ENCODE results near the gene SMAD3.
A peak's percentile ranks its signal among the peaks of the same experiment; 100 is the strongest.

SMAD3 gene

GRCh38 chr15:67036775-67037555 lies 28.4 kb upstream of the SMAD3 start:
- DNase-seq: no peak

DNA sequence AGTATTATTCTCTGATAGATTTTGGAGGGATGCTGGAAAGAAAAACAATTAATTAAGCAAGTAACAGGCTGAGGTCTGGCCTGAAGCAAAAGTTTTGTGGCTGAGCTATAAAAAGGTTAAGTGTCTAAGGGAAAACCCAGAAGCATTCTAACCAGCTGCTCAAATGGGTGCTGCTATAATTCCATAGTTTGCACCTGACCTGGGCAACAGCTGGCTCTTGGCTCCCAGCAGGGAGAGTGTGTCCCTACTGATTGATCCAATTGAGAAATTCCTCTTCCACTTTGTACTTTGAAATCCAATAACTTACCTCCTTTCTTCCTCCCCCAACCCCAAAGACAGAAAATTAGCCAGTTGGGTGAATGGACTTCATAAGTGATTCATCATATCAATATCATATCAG lies 27.7 kb upstream of the SMAD3 start:
- no peak for DNase-seq

GRCh38 chr15:67038736-67039135 lies 26.7 kb upstream of the SMAD3 start:
- no peak for DNase-seq

- DNase-seq: no peak
Observed at GRCh38 chr15:67039384-67040075, 25.9 kb upstream of the SMAD3 start.

DNA sequence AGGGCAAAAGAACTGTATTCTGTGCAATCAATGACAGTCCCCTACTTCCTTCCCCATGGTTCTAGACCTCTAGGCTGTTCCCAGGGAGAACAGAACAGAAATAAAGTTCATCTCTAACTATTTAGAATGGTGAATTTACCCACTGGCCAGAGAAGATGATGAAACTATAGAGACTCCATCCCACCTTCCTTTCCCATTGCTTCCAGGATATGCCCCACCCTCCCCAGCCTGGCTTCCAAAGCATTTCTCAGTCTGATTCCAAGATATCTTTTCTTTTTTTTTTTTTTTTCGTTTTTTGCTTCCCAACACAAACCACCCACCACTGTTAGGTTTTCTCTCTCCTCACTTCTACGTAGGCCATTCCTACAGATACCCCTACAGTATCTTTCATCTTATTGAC lies 25.1 kb upstream of the SMAD3 start:
- DNase-seq: no peak

- DNase-seq: no peak
Observed at GRCh38 chr15:67042551-67043142, 22.8 kb upstream of the SMAD3 start.

DNA sequence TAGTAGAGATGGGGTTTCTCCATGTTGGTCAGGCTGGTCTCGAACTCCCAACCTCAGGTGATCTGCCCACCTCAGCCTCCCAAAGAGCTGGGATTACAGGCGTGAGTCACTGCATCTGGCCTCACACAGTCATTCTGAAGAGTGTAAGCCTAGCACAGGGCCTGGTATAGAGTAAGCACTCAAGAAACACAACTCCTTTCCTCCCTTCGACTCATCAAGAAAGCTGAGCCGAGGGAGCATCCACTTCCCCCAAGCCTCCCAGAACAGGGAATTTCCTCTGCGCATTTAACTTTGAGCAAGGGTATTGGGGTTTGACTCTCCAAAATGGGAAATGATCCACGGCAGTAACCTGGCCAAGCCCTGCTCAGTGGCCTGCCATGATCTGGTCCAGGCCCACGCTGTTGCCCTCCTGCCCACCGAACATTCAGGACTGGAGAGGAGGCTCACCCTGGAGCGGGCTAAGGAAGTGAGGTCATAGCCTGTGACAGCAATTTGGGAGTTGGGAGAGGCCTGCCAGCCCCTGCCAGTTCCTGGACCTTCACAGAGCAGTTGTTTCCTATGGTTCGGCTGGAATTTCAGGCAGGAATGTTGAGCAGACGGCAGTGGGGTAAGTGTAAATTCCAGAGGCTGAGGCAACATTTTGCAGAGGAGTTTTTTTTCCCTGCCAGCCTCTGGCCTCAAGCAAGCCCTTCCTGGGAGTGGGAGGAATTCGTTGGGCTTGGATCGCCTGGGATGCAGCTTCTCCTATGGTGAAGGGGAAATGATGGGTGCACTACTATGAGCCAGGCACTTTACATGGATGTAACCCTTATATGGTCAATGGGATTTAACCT lies 21.2 kb upstream of the SMAD3 start:
- no peak for DNase-seq

DNA sequence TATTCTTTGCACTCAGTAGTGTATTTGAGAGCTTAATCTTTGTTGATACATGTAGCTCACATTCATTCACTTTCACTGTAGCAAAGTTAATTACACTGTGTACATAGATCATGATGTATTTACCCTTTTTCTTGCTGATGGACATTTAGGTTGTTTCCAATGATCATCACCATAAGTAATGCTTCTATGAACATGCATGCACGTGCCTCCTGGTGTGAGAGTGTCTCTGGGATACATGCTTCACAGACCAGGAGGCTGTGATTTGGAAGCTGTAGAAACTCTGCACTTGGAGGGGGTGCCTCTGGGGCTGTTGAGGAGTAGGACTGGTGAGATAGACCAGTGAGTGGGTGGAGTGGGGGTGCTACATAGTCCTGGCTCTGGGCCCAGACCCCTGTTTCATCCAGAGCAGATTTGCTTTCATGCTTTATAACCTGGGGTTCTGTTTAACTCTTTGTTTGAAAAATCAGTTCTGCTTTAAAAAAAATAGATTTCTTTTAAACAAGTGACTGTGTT lies 18.2 kb upstream of the SMAD3 start:
- no peak for DNase-seq

DNA sequence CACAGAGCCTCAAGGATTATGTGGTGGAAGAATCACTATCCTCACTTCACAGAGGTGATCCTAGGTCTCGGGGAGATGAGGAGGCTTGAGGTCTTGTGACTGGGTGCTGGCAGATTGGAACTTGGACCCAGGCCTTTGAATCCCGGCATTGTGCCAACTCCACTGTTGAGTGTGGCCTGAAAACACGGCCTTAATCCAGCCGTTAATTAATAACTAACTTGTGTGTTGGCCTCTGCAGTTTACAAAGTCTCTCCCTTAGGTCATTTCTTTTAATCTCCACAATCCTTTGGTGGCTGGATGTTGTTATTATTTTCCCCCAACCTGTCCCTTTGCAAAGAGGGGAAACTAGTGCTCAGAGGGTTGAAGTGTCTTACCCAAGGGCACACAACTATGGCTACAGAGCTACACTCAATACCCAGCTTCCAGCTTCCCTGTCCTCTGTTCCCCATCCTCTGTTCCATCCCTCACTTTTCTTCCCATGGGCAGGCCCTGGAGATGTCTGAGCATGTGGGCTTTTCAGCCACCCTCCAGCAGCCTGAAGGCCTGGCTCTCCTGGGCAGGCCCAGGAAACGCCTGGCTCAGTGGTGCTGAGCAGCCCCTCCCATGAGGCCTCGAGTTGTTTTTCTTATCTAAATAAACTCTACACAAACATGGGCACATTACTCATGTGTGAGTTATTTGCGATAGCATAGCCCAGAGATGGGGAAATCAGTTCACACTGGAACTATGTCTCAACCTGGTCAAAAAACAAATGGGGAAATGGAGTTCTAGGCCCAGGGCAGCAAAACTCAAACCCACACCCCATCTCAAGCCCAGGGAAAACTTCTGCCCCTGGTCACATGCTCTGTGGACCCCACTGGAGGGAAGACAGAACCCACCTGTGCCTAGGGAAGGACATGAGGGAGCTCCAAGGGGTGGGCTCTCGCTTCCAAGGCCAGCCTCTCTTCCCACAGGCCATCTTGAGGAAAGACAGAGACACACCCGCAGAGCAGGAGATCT lies 16.8 kb upstream of the SMAD3 start:
- DNase-seq: no peak

DNA sequence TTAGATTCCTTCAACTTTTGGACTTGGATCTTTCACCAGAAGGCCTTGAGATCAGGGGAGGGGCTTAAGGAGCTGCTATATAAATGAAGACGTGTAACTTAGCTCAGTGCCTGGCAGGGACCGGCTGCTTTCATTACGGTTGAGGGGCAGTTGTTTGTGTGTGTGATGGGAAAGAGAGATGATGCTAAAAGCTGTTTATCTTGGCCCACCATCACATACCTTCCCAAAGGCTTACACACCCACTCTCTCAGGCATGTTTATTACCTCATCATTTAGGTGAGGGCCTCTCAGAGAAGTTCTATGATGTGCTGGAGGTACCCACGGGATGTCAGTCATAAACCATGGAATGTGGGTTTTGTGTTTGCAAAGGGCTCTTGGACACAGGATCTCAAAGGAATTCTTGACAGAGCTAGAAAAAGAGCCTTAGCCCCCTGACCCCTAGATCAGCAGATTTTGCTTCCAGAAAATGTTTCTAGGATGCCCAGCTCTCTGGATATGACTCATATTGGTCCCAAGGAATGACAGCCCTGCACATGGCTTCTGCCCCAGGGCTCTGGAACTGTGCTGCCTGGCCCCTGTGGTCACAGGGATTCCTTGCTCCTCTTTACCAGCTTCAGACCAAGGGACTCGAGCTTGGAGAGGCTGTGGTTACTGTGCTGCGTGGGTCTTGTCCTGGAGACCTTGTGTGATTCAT lies 15.9 kb upstream of the SMAD3 start:
- no peak for DNase-seq

DNA sequence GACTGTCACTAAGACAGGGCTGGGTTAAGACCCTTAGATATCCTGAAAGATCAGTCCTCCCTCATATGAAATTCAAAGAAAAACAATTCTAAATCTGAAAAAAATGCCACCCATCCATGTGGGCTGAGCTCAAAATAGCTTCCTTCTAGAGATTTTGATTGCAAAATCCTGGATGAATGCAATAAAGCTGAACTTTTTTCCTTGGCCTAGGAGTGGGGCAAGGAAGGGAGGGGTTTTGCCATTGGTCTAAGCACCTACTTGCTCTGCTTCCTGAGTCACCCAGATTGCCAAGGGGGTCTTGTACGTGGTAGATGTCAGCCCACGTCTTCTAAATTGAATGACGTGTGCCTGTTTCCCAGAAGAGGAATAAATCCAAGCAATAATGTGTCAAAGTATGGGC lies 15.3 kb upstream of the SMAD3 start:
- DNase-seq: no peak

DNA sequence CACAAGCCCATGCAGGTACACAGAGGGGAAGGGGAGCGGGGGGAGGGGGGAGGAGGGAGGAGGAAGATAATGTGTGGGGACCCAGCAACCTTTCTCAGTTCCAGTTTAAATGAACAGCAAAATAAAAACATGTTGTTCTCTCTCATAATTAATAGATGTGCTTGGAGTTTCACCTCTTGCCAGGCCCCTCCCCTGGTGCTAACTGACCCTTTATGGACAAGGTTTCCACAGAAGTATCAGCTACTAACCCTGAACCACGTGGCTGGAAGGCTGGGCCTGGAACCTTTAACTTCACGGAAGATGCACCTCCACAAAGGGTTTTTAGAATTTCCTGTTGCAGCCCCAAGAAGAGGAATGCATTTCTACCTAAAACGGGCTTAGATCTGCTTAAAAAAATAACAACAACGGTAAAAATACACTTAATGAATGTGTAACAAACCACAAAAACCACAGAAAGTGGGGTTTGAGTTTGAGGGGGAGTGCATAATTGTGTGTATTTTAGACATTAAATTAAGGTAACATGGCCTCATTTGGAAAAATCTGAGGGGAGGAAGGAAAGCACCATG lies 14.8 kb upstream of the SMAD3 start:
- no peak for DNase-seq

- no peak for DNase-seq
Observed at GRCh38 chr15:67051088-67052045, 14.0 kb upstream of the SMAD3 start.

DNA sequence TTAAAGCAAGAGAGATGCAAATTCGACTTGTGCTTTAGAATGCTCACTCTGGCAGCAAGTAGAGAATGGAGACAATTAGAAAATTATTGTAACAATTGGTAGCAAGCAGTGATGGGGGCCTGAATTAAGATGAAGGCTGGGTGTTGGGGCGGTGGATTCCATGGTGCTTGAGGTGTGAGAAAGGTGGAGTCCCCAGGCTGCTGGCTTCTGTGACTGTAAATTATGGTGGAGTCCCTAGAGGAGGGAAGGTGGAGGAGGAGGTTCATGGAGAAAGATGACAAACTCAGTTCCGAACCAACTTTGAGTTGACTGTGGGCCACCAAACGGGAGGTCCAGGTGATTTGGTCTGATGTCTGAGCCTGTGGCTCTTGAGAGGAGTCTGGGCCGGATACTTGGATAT lies 10.7 kb upstream of the SMAD3 start:
- no peak for DNase-seq

- no peak for DNase-seq
Observed at GRCh38 chr15:67059127-67059553, 6.3 kb upstream of the SMAD3 start.

DNA sequence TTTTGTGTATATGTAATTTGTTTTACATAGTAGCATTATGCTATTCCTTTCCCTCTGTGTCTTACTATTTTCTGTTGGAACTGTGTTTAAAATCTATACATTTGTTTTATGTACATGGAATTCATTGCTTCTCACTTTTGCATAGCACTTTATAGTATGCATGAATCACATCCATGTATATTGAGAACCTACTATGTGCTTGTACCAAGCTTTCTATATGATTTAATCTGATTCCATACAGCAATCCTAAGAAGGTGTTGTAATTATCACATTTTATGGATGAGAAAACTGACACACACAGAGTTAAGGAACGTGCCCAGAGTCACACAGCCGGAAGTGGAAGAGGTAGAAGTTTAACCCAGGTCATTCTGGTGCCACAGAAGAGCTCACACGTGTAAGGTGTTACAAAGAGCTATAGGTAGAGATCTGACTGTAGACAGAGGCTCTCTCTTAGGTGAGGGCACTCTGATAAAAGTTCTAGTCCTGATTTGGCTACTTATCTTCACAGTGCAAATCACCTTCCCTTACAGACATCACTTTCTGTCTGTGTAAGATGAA lies 3.5 kb upstream of the SMAD3 start:
- peak; percentile 34 for DNase-seq

- DNase-seq: no peak
Observed at GRCh38 chr15:67062369-67062985, 2.9 kb upstream of the SMAD3 start.

Data from NK-92 treated with Interleukin-12 subunit alpha and Interleukin-12 subunit beta, amount 100 ng/mL, for 24 hours (cell line).